Measurements from ENCODE around the gene CBLL1. TPM values are rescaled to one million over a fixed set of nuclear protein-coding genes. Genes with fewer than 3 reads are reported as not detected.

CBLL1 gene
- polyA plus RNA-seq, 1 of the 3 experiments (the other 2 are of a cell fraction) = 28.8 TPM

DNA sequence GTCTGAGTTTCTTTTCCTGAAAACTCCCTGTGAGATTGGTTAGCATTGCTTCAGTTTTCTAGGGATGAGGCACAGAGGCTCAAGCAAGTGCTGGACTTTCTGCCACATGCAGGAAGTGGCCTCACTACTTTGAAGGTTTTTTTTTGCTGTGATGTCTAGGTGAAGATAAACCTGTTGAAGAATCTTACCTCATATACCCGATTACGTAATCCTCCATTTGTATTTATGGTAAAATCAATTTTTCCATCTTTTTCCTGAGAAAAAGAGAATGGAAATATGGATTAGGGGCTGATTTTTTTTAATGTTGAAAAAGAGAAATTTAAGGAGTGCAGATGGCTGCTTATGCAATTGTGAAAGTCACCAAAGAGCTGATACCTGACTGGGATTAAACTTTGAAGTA lies 23.4 kb downstream of the CBLL1 start:
- H3K4me2 ChIP-seq = no peak overlapping the region
- CTCF ChIA-PET = interaction anchor here (0.9 to 2.0 kb wide), 3 partner anchors 28 to 304 kb away, joined by 3 to 6 read pairs (median 3); no protein-coding TSS in a partner anchor
- 93% methylated on average over 2 of the region's 2 CpGs for WGBS (ENCODE audit: low lambda C conversion rate)

DNA sequence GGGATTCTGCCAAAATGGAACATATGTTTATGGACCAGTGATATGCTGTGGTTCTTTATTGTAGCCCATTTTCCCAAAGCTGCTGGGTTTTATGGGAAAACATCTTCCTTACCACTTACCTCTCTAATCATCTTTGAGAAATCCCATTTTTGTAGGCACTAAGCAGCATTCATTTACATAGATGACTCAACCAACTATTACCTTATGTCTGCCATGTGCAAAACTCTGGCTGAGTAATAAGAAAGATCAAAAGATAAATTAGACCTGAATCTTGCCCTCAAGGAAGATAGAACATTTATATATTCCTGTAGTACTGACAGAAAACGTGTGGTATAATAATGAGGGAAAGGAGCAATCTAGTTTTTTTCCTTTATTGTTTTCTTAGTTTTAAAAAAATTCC lies 24.3 kb downstream of the CBLL1 start:
- Histone ChIP-seq H3K9me3 (no peaks in the 10 kb centered on the region), H3K27ac (ENCODE audit: low read depth in 2 of 2, low read length in 1 of 2) (no peak overlapping the region), H3F3A (replicated peaks; ENCODE audit: insufficient read depth) (no peaks in the 10 kb centered on the region), H2AFZ (ENCODE audit: low read depth) (no peak overlapping the region), H3K4me1 (ENCODE audit: control insufficient read depth in 1 of 2, insufficient read depth in 2 of 2, low read depth in 1 of 2, low read length in 1 of 2) (no peaks in the 10 kb centered on the region; a peak in 2 of 4 replicates), H3K27me3 (ENCODE audit: insufficient read depth) (no peaks in the 10 kb centered on the region), H4K20me1 (ENCODE audit: insufficient read depth) (no peaks in the 10 kb centered on the region), H3K9ac (no peak overlapping the region), H3K79me2 (ENCODE audit: insufficient read depth) (no peaks in the 10 kb centered on the region), H3K9me2 (no peaks in the 10 kb centered on the region), H3K4me2 (no peak overlapping the region), H3K4me3 (ENCODE audit: low read depth in 2 of 2, low read length in 1 of 2) (no peak overlapping the region), H3K36me3 (replicated peaks in 1 of 2; ENCODE audit: control insufficient read depth in 1 of 2, insufficient read depth in 2 of 2, low read length in 1 of 2) (peaks cover 1 to 3% of the 10 kb centered on the region in 2 experiments)
- ChIA-PET CTCF (interaction anchor here (0.7 to 2.0 kb wide), 2 partner anchors 16 to 106 kb away, joined by 3 to 6 read pairs; no protein-coding TSS in a partner anchor), POLR2A (no interaction called here)
- no peak for DNase-seq
- WGBS (ENCODE audit: low lambda C conversion rate) = 53% methylated on average over 1 of the region's 1 CpG
- no peak for TF ChIP-seq RCOR1 (IDR thresholded peaks at IDR 0.05; ENCODE audit: low read length)
- no peak for TF ChIP-seq JUND (IDR thresholded peaks at IDR 0.05)
- TF ChIP-seq, protein P1, sequence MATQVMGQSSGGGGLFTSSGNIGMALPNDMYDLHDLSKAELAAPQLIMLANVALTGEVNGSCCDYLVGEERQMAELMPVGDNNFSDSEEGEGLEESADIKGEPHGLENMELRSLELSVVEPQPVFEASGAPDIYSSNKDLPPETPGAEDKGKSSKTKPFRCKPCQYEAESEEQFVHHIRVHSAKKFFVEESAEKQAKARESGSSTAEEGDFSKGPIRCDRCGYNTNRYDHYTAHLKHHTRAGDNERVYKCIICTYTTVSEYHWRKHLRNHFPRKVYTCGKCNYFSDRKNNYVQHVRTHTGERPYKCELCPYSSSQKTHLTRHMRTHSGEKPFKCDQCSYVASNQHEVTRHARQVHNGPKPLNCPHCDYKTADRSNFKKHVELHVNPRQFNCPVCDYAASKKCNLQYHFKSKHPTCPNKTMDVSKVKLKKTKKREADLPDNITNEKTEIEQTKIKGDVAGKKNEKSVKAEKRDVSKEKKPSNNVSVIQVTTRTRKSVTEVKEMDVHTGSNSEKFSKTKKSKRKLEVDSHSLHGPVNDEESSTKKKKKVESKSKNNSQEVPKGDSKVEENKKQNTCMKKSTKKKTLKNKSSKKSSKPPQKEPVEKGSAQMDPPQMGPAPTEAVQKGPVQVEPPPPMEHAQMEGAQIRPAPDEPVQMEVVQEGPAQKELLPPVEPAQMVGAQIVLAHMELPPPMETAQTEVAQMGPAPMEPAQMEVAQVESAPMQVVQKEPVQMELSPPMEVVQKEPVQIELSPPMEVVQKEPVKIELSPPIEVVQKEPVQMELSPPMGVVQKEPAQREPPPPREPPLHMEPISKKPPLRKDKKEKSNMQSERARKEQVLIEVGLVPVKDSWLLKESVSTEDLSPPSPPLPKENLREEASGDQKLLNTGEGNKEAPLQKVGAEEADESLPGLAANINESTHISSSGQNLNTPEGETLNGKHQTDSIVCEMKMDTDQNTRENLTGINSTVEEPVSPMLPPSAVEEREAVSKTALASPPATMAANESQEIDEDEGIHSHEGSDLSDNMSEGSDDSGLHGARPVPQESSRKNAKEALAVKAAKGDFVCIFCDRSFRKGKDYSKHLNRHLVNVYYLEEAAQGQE (IDR thresholded peaks at IDR 0.05; ENCODE audit: low read depth, low read length) = no peak
- TF ChIP-seq MEF2A (IDR thresholded peaks at IDR 0.05; ENCODE audit: borderline replicate concordance, low read depth) = no peak
- TF ChIP-seq NRF1 (IDR thresholded peaks at IDR 0.05; ENCODE audit: low read depth, low read length) = no peak
- no peak for TF ChIP-seq NFIC (IDR thresholded peaks at IDR 0.05; ENCODE audit: borderline replicate concordance)
- TF ChIP-seq SMC3 (IDR thresholded peaks at IDR 0.05; ENCODE audit: low read depth, low read length) = no peak
- no peak for TF ChIP-seq RAD21 (IDR thresholded peaks at IDR 0.05; ENCODE audit: low read length)
- TF ChIP-seq, protein P2, sequence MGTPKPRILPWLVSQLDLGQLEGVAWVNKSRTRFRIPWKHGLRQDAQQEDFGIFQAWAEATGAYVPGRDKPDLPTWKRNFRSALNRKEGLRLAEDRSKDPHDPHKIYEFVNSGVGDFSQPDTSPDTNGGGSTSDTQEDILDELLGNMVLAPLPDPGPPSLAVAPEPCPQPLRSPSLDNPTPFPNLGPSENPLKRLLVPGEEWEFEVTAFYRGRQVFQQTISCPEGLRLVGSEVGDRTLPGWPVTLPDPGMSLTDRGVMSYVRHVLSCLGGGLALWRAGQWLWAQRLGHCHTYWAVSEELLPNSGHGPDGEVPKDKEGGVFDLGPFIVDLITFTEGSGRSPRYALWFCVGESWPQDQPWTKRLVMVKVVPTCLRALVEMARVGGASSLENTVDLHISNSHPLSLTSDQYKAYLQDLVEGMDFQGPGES (IDR thresholded peaks at IDR 0.05; ENCODE audit: low read depth, low read length) = no peak
- TF ChIP-seq, protein P3, sequence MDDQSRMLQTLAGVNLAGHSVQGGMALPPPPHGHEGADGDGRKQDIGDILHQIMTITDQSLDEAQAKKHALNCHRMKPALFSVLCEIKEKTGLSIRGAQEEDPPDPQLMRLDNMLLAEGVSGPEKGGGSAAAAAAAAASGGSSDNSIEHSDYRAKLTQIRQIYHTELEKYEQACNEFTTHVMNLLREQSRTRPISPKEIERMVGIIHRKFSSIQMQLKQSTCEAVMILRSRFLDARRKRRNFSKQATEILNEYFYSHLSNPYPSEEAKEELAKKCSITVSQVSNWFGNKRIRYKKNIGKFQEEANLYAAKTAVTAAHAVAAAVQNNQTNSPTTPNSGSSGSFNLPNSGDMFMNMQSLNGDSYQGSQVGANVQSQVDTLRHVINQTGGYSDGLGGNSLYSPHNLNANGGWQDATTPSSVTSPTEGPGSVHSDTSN (IDR thresholded peaks at IDR 0.05) = no peak

More for the DNA sequence above, 23.4 kb downstream of the CBLL1 start:
- no peak for DNase-seq
- H3K36me3 ChIP-seq (replicated peaks in 1 of 2; ENCODE audit: control insufficient read depth in 1 of 2, insufficient read depth in 2 of 2, low read length in 1 of 2) = peaks cover 2 to 3% of the 10 kb centered on the region in 2 experiments
- no peak overlapping the region for H3K27ac ChIP-seq (ENCODE audit: low read depth in 2 of 2, low read length in 1 of 2)
- no peaks in the 10 kb centered on the region; a peak in 2 of 4 replicates for H3K4me1 ChIP-seq (ENCODE audit: control insufficient read depth in 1 of 2, insufficient read depth in 2 of 2, low read depth in 1 of 2, low read length in 1 of 2)
- no peaks in the 10 kb centered on the region for H3K27me3 ChIP-seq (ENCODE audit: insufficient read depth)
- no peaks in the 10 kb centered on the region for H3K9me3 ChIP-seq
- H3K79me2 ChIP-seq (ENCODE audit: insufficient read depth) = no peaks in the 10 kb centered on the region
- no peak overlapping the region for H3K9ac ChIP-seq
- H4K20me1 ChIP-seq (ENCODE audit: insufficient read depth) = no peaks in the 10 kb centered on the region
- H3K9me2 ChIP-seq = no peaks in the 10 kb centered on the region
- no peak overlapping the region for H3K4me3 ChIP-seq (ENCODE audit: low read depth in 2 of 2, low read length in 1 of 2)
- TF ChIP-seq GATA2 (CRISPR knock-in tag; IDR thresholded peaks at IDR 0.05) = no peak
- TF ChIP-seq, protein P2 (IDR thresholded peaks at IDR 0.05; ENCODE audit: low read depth, low read length) = no peak
- TF ChIP-seq POLR2AphosphoS5 (IDR thresholded peaks at IDR 0.05; ENCODE audit: low read depth, low read length) = no peak
- TF ChIP-seq CHD2 (IDR thresholded peaks at IDR 0.05; ENCODE audit: low read length, partially characterized antibody) = no peak
- TF ChIP-seq NRF1 (IDR thresholded peaks at IDR 0.05; ENCODE audit: low read depth, low read length) = no peak
- TF ChIP-seq NFIC (IDR thresholded peaks at IDR 0.05; ENCODE audit: borderline replicate concordance) = no peak
- TF ChIP-seq TEAD4 (IDR thresholded peaks at IDR 0.05; ENCODE audit: borderline replicate concordance, insufficient read depth) = no peak
- TF ChIP-seq YY1 (IDR thresholded peaks at IDR 0.05; ENCODE audit: low read depth) = no peak
- TF ChIP-seq, protein P4, sequence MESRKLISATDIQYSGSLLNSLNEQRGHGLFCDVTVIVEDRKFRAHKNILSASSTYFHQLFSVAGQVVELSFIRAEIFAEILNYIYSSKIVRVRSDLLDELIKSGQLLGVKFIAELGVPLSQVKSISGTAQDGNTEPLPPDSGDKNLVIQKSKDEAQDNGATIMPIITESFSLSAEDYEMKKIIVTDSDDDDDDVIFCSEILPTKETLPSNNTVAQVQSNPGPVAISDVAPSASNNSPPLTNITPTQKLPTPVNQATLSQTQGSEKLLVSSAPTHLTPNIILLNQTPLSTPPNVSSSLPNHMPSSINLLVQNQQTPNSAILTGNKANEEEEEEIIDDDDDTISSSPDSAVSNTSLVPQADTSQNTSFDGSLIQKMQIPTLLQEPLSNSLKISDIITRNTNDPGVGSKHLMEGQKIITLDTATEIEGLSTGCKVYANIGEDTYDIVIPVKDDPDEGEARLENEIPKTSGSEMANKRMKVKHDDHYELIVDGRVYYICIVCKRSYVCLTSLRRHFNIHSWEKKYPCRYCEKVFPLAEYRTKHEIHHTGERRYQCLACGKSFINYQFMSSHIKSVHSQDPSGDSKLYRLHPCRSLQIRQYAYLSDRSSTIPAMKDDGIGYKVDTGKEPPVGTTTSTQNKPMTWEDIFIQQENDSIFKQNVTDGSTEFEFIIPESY (IDR thresholded peaks at IDR 0.05; ENCODE audit: borderline replicate concordance, low read depth) = no peak
- TF ChIP-seq MXI1 (IDR thresholded peaks at IDR 0.05; ENCODE audit: low read depth, low read length) = no peak
- no peak for TF ChIP-seq RAD21 (IDR thresholded peaks at IDR 0.05; ENCODE audit: low read length)
- POLR2A ChIA-PET = no interaction called here
- H3F3A ChIP-seq (replicated peaks; ENCODE audit: insufficient read depth) = peaks cover 4% of the 10 kb centered on the region
- H2AFZ ChIP-seq (ENCODE audit: low read depth) = no peak overlapping the region

Data from SK-N-SH (cell line).